ENCODE results near the gene MS4A4A.

Gene MS4A4A

GRCh38 chr11:60281485-60281884, 1.0 kb downstream of the MS4A4A start:
- no peak for TF ChIP-seq CTCF (IDR thresholded peaks at IDR 0.05)

GRCh38 chr11:60282286-60282685, 1.8 kb downstream of the MS4A4A start:
- no peak for TF ChIP-seq CTCF (IDR thresholded peaks at IDR 0.05)

GRCh38 chr11:60288531-60288930, 8.1 kb downstream of the MS4A4A start:
- no peak for TF ChIP-seq CTCF (IDR thresholded peaks at IDR 0.05)

- TF ChIP-seq CTCF (IDR thresholded peaks at IDR 0.05): no peak
Observed at GRCh38 chr11:60292145-60292544, 11.7 kb downstream of the MS4A4A start.

GRCh38 chr11:60301178-60301577, 20.7 kb downstream of the MS4A4A start:
- no peak for TF ChIP-seq CTCF (IDR thresholded peaks at IDR 0.05)

- no peak for TF ChIP-seq CTCF (IDR thresholded peaks at IDR 0.05)
Observed at GRCh38 chr11:60303661-60304060, 23.2 kb downstream of the MS4A4A start.

- TF ChIP-seq CTCF (IDR thresholded peaks at IDR 0.05): no peak
Observed at GRCh38 chr11:60305906-60306619, 25.6 kb downstream of the MS4A4A start.
